T-helper 1 cell treated with Interleukin-12 subunit alpha and Interleukin-12 subunit beta and Interleukin-4 antibody, amounts not matched to agents 30 μg/mL and 1 μg/mL, for 36 hours (primary cell): ENCODE results near the gene ILKAP.

Experiments used
- H3K27ac Mint-ChIP-seq: one replicate; pipeline ENCODE4 v1.8.0; 2021; ENCODE audit warnings: mild to moderate bottlenecking, mixed read lengths
- H3K27me3 Mint-ChIP-seq: one replicate; pipeline ENCODE4 v1.8.0; 2021; ENCODE audit warnings: low read depth, mixed read lengths
- H3K36me3 Mint-ChIP-seq: one replicate; pipeline ENCODE4 v1.8.0; 2021; ENCODE audit warnings: low read depth, mixed read lengths
- H3K4me1 Mint-ChIP-seq: one replicate; pipeline ENCODE4 v1.8.0; 2021; ENCODE audit warnings: low read depth, mixed read lengths
- H3K4me3 Mint-ChIP-seq: one replicate; pipeline ENCODE4 v1.8.0; 2021; ENCODE audit warnings: mild to moderate bottlenecking, moderate library complexity, mixed read lengths
- H3K9me3 Mint-ChIP-seq: one replicate; pipeline ENCODE4 v1.8.0; 2021; ENCODE audit warnings: mixed read lengths

ILKAP gene

DNA sequence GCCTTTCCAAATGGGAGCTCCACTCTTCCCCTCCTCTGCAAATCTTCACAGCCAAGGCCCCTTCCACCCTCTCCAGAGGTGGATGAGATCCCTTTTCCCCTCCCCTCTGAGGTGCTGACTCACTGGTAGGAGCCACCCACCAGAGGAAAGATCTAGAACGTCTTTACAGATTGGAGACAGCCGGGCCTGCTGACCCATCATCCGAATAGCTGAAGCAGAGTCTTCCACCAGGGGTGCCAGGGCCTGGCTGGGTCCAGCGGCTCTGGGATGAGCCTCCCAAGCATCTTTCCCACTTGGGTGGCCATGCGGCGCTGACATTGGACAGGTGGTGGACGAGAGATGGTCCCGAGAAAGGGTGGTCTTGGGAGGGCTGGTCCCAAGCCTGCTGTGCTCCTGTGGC, 35.7 kb downstream of the ILKAP start:
- Mint-ChIP-seq H3K27ac (no peak overlapping the region), H3K9me3 (no peaks in the 10 kb centered on the region), H3K4me1 (no peaks in the 10 kb centered on the region), H3K4me3 (no peak overlapping the region), H3K27me3 (peaks cover 15% of the 10 kb centered on the region), H3K36me3 (peaks cover 9% of the 10 kb centered on the region)

- no peak overlapping the region for H3K27ac Mint-ChIP-seq
- H3K36me3 Mint-ChIP-seq: peaks cover 7% of the 10 kb centered on the region
- no peaks in the 10 kb centered on the region for H3K9me3 Mint-ChIP-seq
- peaks cover 15% of the 10 kb centered on the region for H3K27me3 Mint-ChIP-seq
- H3K4me3 Mint-ChIP-seq: no peak overlapping the region
- H3K4me1 Mint-ChIP-seq: no peaks in the 10 kb centered on the region
Observed at GRCh38 chr2:238167344-238167715, 36.2 kb downstream of the ILKAP start.

DNA sequence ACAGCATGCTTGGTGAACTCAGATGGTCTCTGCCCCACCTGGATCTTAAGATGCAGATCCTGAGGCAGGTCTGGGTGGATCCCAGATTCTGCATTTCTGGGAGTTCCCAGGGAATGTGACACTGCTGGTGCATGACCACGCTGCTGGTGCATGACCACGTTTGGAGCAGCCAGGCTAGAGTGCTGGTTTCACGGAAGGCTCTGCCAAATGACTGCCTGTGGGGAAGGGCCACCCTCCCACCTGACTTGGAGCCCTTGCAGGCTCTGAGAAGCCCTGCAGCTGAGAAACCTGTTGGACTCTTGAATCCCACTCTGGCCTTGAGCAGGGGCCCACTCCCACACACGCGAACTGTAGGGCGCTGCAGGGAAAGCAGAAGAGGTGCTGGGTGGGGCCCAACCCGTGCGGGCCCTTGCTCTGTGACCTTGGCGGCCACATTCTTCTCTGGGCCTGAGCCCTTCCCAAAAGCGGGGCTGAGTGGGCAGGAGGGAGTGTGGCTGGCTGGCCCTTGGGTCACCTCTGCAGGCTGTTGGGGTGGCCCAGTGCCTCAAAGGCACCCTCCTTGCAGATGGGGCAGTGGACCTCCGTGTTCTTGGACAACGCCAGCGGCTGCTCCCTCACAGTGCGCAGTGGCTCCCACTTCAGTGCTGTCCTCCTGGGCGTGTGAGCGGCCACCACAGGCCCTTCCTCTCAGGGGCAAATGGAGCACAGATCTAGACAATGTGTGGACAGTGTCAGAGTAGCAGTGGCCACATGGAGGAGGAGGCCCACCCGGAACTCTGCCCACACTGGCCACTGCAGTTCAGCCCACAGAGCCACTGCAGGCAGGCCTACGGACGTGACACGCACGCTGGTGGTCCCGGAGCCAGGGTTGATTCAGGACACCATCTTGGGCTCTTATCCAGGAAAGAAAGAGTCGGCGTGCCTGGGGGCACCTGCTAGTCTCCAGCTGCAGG, 36.8 kb downstream of the ILKAP start:
- Mint-ChIP-seq H3K4me3 (no peak overlapping the region), H3K27me3 (peaks cover 15% of the 10 kb centered on the region), H3K4me1 (no peaks in the 10 kb centered on the region), H3K9me3 (no peaks in the 10 kb centered on the region), H3K36me3 (peaks cover 3% of the 10 kb centered on the region), H3K27ac (no peak overlapping the region)

DNA sequence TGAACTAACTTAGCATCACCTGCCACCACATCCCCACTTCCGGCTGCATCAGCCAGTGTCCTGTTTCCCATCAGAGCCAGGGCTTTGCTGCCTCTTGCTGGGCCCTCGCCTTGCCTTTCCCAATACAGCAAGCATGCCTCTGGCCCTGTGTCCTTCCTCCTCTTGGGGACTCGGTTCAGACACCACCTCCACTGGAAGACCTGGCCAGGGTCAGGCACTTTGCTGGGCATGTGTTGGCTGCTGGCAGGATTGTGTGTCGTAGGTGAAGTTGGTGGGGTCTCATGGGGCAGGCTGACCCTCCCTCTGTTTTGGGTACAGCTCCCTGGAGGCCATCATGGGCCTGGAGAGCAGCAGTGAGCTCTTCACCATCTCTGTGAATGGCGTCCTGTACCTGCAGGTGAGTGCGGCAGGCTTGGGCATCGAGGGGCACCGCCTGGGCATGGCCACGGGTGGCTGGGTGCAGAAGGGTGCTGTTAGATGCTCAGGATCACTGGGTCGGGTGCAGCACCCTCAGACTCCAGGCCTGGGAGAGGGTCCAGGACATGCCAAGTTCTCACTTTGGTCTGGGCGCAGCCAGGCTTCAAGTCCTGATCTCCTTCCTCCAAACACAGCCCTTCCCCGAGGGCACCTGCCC, 38.1 kb downstream of the ILKAP start:
- H3K4me1 Mint-ChIP-seq: no peaks in the 10 kb centered on the region
- no peak overlapping the region for H3K4me3 Mint-ChIP-seq
- no peaks in the 10 kb centered on the region for H3K9me3 Mint-ChIP-seq
- no peaks in the 10 kb centered on the region for H3K36me3 Mint-ChIP-seq
- H3K27me3 Mint-ChIP-seq: peaks cover 20% of the 10 kb centered on the region
- no peak overlapping the region for H3K27ac Mint-ChIP-seq

GRCh38 chr2:238164906-238165287, 38.6 kb downstream of the ILKAP start:
- Mint-ChIP-seq H3K27me3 (peaks cover 22% of the 10 kb centered on the region), H3K27ac (no peak overlapping the region), H3K4me1 (no peaks in the 10 kb centered on the region), H3K4me3 (no peak overlapping the region), H3K9me3 (no peaks in the 10 kb centered on the region), H3K36me3 (no peaks in the 10 kb centered on the region)

DNA sequence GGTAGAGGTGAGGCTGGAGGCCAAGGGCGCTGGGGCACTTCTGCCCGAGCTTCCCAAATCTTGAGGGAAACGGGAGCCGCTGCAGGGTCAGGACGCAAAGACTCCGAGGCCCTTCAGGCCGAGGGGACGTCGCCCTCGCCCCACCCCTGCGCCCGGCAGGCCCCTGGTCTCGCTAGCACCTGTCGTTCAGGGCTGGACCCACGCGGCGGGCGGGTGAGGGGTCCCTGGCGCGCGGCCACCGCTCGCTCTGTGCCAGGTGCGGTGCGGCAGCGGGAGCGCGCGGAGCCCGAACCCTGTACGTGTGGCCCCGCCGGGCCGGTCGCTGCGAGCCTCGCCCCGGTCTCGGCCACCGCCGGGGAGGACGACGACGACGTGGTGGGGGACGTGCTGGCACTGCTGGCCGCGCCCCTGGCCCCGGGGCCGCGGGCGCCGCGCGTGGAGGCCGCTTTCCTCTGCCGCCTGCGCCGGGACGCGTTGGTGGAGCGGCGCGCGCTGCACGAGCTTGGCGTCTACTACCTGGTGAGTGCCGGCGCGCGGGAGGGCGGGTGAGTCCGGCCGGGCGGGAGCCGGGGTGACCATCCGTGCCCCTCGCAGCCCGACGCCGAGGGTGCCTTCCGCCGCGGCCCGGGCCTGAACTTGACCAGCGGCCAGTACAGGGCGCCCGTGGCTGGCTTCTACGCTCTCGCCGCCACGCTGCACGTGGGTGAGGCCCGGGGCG, 39.9 kb downstream of the ILKAP start:
- H3K27ac Mint-ChIP-seq: no peak overlapping the region
- peaks cover 4% of the 10 kb centered on the region for H3K4me1 Mint-ChIP-seq
- peaks cover 30% of the 10 kb centered on the region for H3K27me3 Mint-ChIP-seq

DNA sequence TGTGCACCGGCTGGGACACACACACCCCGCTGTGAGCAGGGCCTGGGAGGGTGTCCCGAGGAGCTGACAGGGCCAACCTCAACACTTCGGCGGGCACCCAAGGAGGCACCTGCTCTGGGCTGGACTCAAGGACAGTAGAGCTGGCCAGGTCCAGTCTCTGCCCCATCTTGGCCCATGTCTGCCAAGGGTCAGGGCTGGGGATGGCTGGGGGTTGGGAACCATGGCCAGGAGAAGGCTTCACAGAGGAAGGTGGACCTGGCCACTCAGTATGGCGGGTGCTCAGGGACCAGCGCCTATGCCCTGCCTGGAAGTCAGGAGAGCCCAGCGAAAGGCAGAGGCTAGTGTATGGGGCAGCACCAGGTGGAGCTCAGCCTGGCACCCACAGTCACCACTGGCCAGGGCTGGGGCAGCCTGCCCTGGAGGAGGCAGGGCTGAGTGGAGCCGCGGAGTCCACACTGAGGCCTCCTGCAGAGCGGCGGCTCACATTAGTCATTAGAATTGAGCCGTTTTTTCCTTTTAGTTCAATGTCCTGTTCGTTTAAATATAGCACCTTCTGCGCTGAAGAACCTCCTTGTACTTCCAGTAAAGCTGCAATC, 40.6 kb downstream of the ILKAP start:
- no peak overlapping the region for H3K27ac Mint-ChIP-seq
- H3K4me3 Mint-ChIP-seq: no peak overlapping the region
- H3K36me3 Mint-ChIP-seq: no peaks in the 10 kb centered on the region
- peaks cover 30% of the 10 kb centered on the region for H3K27me3 Mint-ChIP-seq
- H3K4me1 Mint-ChIP-seq: peaks cover 4% of the 10 kb centered on the region
- H3K9me3 Mint-ChIP-seq: no peaks in the 10 kb centered on the region

More for the DNA sequence above, 39.9 kb downstream of the ILKAP start:
- Mint-ChIP-seq H3K4me3 (no peak overlapping the region), H3K9me3 (no peaks in the 10 kb centered on the region), H3K36me3 (no peaks in the 10 kb centered on the region)

GRCh38 chr2:238162251-238162845, 41.1 kb downstream of the ILKAP start:
- Mint-ChIP-seq H3K27me3 (peaks cover 35% of the 10 kb centered on the region), H3K9me3 (no peaks in the 10 kb centered on the region)

DNA sequence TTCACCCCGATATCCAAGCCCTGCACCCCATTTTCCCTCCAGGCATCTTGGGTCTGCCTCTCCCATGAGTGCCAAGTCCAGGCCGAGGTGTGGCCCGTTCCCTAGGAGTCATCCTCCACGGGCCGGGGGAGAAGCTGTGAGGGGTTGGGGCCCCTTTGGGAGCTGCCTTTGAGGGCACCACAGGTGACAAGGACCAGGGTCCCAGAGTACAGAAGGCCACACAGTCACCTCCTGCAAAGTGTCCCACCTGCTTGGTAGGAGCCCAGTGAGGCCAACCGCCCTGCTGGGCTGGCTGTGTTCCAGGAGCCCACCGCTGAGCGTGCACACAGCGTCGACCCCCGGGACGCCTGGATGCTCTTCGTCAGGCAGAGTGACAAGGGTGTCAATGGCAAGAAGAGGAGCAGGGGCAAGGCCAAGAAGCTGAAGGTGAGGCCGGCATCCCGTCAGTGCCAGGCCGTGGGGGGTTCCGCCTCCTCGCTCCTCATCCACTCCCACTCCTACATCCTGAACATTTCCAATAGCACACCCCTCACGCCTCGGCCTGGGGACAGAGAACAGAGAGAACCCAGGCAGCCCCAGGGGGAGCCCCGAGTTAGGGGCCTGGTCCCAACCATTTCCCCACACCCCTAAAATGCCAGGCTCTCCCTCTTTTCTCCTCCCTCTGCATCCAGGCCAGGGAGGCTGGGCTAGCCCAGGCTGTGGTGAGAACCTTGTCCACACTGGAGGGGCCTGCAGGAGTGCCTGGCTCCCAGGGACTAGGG, 42.0 kb downstream of the ILKAP start:
- Mint-ChIP-seq H3K36me3 (no peaks in the 10 kb centered on the region), H3K27ac (no peak overlapping the region), H3K9me3 (no peaks in the 10 kb centered on the region), H3K4me1 (peaks cover 4% of the 10 kb centered on the region), H3K27me3 (peaks cover 37% of the 10 kb centered on the region), H3K4me3 (no peak overlapping the region)

More at GRCh38 chr2:238162251-238162845, 41.1 kb downstream of the ILKAP start:
- peaks cover 4% of the 10 kb centered on the region for H3K4me1 Mint-ChIP-seq
- H3K36me3 Mint-ChIP-seq: no peaks in the 10 kb centered on the region
- no peak overlapping the region for H3K4me3 Mint-ChIP-seq
- H3K27ac Mint-ChIP-seq: no peak overlapping the region

DNA sequence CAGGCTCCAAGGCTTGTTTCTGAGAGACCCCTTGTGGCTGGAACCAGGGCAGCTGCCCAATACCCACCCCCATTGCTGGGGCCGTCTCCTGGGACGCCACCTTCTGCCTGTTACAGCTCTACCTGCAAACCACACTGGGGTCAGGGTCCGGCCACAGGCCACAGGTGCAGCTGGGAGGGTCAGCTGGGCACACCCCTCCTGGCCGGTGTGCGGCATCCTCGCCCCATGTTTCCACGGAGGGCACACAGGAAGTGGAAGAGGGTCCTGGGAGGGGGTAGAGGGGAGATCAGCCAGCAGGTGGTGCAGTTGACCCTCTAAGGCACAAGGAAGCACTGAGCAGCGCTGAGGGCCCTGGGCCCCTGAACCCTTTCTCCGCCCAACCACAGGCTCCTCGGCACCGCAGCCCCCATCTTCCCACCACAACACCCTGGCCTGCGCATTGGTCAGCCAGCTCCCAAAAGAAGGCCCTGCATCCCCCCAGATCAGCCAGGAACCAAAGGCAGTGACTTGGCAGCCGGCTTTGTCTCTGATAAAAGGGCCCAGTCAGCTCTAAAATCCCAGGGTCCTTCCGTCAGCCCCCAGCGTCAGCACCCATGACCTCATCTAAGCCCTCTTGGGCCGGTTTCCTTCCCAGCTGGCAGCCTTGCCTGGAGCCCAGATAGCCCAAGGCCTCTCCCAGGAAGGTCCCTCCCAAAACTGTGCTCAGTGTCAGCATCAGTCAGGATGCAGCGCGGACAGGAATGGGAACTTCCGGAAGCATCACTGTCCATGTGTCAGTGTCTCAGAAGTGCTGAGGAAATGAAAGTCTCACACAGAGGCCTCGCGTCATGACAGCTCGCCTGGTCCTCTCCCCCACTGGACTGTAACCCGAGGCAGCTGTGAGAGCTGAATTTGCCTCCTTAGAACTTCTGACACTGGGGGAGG, 43.0 kb downstream of the ILKAP start:
- no peak overlapping the region for H3K27ac Mint-ChIP-seq
- H3K4me1 Mint-ChIP-seq: peaks cover 4% of the 10 kb centered on the region
- H3K9me3 Mint-ChIP-seq: no peaks in the 10 kb centered on the region
- H3K4me3 Mint-ChIP-seq: no peak overlapping the region
- no peaks in the 10 kb centered on the region for H3K36me3 Mint-ChIP-seq
- H3K27me3 Mint-ChIP-seq: peaks cover 35% of the 10 kb centered on the region

GRCh38 chr2:238159661-238160205, 43.8 kb downstream of the ILKAP start:
- Mint-ChIP-seq H3K27me3 (peaks cover 28% of the 10 kb centered on the region), H3K9me3 (no peaks in the 10 kb centered on the region), H3K36me3 (no peaks in the 10 kb centered on the region), H3K4me3 (peak overlapping the region; percentile 58), H3K27ac (no peak overlapping the region), H3K4me1 (peaks cover 4% of the 10 kb centered on the region)

DNA sequence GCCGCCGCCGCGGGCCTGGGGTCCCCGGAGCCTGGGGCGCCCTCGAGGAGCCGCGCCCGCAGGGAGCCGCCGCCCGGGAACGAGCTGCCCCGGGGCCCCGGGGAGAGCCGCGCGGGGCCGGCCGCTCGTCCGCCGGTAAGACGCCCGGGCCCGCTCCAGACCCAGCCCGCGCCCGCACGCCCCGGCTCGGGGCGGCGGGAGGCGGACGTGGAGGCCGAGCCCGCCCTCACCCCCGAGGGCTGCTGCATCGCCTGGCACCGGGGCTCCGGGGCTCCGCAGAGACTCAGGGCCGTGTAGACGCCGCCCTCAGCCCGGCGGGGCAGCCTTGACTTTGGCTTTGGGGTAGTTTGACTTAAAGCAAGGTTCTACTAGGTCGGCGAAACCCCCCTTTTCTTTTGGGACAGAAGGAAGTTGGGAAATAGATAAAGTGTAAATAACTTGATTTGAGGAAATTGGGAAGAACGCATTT, 44.4 kb downstream of the ILKAP start:
- Mint-ChIP-seq H3K9me3 (no peaks in the 10 kb centered on the region), H3K4me3 (peak overlapping the region; percentile 58), H3K27me3 (peaks cover 22% of the 10 kb centered on the region), H3K27ac (no peak overlapping the region), H3K36me3 (no peaks in the 10 kb centered on the region), H3K4me1 (peaks cover 4% of the 10 kb centered on the region)
